HG02884 (cell line): Measurements from ENCODE around the gene RNF7.
"Not testable (repeated sequence)": the region's sequence is repeated elsewhere in the genome, so short reads cannot be mapped to it uniquely, and the experiment has no call there.

ENCODE experiments used
- ATAC-seq: cut with Tn5 transposase; IDR thresholded peaks from one replicate; pipeline ENCODE4 v1.9.1; 2021; ENCODE audit warnings: mild to moderate bottlenecking, moderate library complexity; ENCODE audit not compliant: unreplicated experiment

Gene RNF7

GRCh38 chr3:141738022-141738890 is at the start of gene RNF7:
RNF7 (plus strand) TSS chr3:141738298; CDS start chr3:141738342, 44 bp downstream.
- peak; percentile 89 for ATAC-seq

- ATAC-seq = no peak
Measured at GRCh38 chr3:141690431-141691072, 47.5 kb upstream of the RNF7 start.

- ATAC-seq = not testable (repeated sequence)
Measured at GRCh38 chr3:141691471-141691870, 46.6 kb upstream of the RNF7 start.

- not testable (repeated sequence) for ATAC-seq
Measured at GRCh38 chr3:141692973-141693372, 45.1 kb upstream of the RNF7 start.

GRCh38 chr3:141699324-141699723 is 38.8 kb upstream of the RNF7 start:
- ATAC-seq = no peak

GRCh38 chr3:141699897-141700296 is 38.2 kb upstream of the RNF7 start:
- ATAC-seq = no peak

- ATAC-seq = not testable (repeated sequence)
Measured at GRCh38 chr3:141703367-141703766, 34.7 kb upstream of the RNF7 start.

- no peak for ATAC-seq
Measured at GRCh38 chr3:141707741-141708203, 30.3 kb upstream of the RNF7 start.

- ATAC-seq = no peak
Measured at GRCh38 chr3:141708367-141708766, 29.7 kb upstream of the RNF7 start.

- ATAC-seq = no peak
Measured at GRCh38 chr3:141709126-141709770, 28.9 kb upstream of the RNF7 start.

- ATAC-seq = no peak
Measured at GRCh38 chr3:141710121-141710520, 28.0 kb upstream of the RNF7 start.

- no peak for ATAC-seq
Measured at GRCh38 chr3:141710888-141711616, 27.0 kb upstream of the RNF7 start.

- ATAC-seq = no peak
Measured at GRCh38 chr3:141714671-141715070, 23.4 kb upstream of the RNF7 start.

- no peak for ATAC-seq
Measured at GRCh38 chr3:141722081-141722480, 16.0 kb upstream of the RNF7 start.

- no peak for ATAC-seq
Measured at GRCh38 chr3:141722648-141723047, 15.4 kb upstream of the RNF7 start.

- ATAC-seq = no peak
Measured at GRCh38 chr3:141723255-141723654, 14.8 kb upstream of the RNF7 start.

GRCh38 chr3:141724186-141724585 is 13.9 kb upstream of the RNF7 start:
- no peak for ATAC-seq

- no peak for ATAC-seq
Measured at GRCh38 chr3:141725036-141725435, 13.1 kb upstream of the RNF7 start.

GRCh38 chr3:141726483-141726882 is 11.6 kb upstream of the RNF7 start:
- ATAC-seq = no peak

GRCh38 chr3:141728355-141728892 is 9.7 kb upstream of the RNF7 start:
- no peak for ATAC-seq

GRCh38 chr3:141729240-141729639 is 8.9 kb upstream of the RNF7 start:
- ATAC-seq = no peak
